Measurements from ENCODE around the gene VAC14.
A peak's percentile ranks its signal among the peaks of the same experiment; 100 is the strongest.
"Not testable (repeated sequence)": the region's sequence is repeated elsewhere in the genome, so short reads cannot be mapped to it uniquely, and the experiment has no call there.

Gene VAC14

DNA sequence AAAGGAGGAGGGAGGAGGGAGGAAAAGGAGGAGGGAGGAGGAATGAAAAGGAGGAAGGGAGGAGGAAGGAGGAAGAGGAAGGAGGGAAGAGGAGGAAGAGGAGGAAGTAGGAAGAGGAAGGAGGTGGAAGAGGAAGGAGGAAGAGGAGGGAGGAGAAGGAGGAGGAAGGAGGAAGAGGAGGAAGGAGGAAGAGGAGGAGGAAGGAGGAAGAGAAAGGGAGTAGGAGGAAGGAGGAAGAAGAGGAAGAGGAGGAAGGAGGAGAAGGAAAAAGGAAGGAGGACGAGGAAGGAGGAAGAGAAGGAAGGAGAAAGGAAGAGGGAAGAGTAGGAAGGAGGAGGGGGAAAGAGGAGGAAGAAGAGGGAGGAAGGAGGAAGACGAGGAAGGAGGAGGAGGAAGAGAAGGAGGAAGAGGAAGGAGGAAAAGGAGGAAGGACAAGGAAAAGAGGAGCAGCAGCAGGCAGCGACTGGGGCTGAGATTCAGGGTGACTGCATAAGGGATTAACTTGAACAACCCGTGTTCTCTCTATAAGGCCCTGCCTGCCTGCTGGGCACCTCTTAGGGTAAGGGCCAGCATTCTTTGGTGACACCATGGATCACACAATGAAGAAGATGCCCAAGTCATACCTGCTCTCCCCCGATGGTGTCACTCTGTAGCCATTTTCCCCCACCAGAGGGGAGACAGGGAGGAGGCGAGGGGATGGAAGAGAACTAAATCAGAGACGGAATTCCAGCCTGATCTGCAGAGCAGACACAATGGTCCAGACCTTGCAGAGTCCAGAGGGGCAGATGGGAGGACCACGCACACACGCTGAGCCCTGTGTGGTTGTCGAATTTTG, 156.0 kb downstream of the VAC14 start (continued):
- TF ChIP-seq, protein P1, sequence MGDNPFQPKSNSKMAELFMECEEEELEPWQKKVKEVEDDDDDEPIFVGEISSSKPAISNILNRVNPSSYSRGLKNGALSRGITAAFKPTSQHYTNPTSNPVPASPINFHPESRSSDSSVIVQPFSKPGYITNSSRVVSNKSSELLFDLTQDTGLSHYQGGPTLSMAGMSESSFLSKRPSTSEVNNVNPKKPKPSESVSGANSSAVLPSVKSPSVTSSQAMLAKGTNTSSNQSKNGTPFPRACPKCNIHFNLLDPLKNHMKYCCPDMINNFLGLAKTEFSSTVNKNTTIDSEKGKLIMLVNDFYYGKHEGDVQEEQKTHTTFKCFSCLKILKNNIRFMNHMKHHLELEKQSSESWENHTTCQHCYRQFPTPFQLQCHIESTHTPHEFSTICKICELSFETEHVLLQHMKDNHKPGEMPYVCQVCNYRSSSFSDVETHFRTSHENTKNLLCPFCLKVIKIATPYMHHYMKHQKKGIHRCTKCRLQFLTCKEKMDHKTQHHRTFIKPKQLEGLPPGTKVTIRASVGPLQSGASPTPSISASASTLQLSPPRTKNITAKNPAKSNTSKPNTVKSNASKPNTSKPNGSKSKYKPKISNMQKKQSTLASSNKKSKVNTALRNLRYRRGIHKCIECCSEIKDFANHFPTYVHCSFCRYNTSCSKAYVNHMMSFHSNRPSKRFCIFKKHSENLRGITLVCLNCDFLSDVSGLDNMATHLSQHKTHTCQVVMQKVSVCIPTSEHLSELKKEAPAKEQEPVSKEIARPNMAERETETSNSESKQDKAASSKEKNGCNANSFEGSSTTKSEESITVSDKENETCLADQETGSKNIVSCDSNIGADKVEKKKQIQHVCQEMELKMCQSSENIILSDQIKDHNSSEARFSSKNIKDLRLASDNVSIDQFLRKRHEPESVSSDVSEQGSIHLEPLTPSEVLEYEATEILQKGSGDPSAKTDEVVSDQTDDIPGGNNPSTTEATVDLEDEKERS (tag by site-specific recombination; IDR thresholded peaks at IDR 0.05), result no peak
- no peak for TF ChIP-seq ZNF701 (tag by site-specific recombination; IDR thresholded peaks at IDR 0.05)
- TF ChIP-seq, protein P2, sequence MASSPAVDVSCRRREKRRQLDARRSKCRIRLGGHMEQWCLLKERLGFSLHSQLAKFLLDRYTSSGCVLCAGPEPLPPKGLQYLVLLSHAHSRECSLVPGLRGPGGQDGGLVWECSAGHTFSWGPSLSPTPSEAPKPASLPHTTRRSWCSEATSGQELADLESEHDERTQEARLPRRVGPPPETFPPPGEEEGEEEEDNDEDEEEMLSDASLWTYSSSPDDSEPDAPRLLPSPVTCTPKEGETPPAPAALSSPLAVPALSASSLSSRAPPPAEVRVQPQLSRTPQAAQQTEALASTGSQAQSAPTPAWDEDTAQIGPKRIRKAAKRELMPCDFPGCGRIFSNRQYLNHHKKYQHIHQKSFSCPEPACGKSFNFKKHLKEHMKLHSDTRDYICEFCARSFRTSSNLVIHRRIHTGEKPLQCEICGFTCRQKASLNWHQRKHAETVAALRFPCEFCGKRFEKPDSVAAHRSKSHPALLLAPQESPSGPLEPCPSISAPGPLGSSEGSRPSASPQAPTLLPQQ (tag by site-specific recombination; IDR thresholded peaks at IDR 0.05), result no peak
- 0 out of 2 replicates have a peak, but pooled peaks have one; percentile 34 for TF ChIP-seq ZNF658 (tag by site-specific recombination; IDR thresholded peaks at IDR 0.05)
- TF ChIP-seq, protein P3, sequence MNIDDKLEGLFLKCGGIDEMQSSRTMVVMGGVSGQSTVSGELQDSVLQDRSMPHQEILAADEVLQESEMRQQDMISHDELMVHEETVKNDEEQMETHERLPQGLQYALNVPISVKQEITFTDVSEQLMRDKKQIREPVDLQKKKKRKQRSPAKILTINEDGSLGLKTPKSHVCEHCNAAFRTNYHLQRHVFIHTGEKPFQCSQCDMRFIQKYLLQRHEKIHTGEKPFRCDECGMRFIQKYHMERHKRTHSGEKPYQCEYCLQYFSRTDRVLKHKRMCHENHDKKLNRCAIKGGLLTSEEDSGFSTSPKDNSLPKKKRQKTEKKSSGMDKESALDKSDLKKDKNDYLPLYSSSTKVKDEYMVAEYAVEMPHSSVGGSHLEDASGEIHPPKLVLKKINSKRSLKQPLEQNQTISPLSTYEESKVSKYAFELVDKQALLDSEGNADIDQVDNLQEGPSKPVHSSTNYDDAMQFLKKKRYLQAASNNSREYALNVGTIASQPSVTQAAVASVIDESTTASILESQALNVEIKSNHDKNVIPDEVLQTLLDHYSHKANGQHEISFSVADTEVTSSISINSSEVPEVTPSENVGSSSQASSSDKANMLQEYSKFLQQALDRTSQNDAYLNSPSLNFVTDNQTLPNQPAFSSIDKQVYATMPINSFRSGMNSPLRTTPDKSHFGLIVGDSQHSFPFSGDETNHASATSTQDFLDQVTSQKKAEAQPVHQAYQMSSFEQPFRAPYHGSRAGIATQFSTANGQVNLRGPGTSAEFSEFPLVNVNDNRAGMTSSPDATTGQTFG (tag by site-specific recombination; IDR thresholded peaks at IDR 0.05; ENCODE audit: borderline replicate concordance), result peak; percentile 66; the same call in 1 of the 2 replicates
- TF ChIP-seq ZNF169 (tag by site-specific recombination; IDR thresholded peaks at IDR 0.05), result no peak

DNA sequence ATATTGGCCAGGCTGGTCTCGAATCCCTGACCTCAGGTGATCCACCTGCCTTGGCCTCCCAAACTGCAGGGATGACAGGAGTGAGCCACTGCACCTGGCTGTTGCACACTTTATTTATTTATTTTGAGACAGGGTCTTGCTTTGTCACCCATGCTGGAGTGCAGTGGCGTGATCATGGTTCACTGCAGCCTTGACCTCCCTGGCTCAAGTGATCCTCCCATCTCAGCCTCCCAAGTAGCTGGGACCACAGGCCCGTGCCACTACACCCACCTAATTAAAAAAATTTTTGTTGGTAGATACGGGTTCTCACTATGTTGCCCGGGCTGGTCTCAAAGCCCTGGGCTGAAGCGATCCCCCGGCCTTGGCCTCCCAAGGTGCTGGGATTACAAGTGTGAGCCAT, 157.7 kb downstream of the VAC14 start:
- H3K9me3 ChIP-seq (ENCODE audit: control insufficient read depth, insufficient read depth, low read depth, low read length); POLR2A ChIA-PET; H3K4me1 ChIP-seq (ENCODE audit: control insufficient read depth, insufficient read depth, low read length); CTCF ChIA-PET; H3K4me3 ChIP-seq (ENCODE audit: low read depth, low read length); H3K36me3 ChIP-seq (ENCODE audit: control insufficient read depth in 2 of 2, insufficient read depth in 1 of 2, low read length in 2 of 2); H3K27ac ChIP-seq (ENCODE audit: extremely low read depth, low read depth, low read length): not testable (repeated sequence)

DNA sequence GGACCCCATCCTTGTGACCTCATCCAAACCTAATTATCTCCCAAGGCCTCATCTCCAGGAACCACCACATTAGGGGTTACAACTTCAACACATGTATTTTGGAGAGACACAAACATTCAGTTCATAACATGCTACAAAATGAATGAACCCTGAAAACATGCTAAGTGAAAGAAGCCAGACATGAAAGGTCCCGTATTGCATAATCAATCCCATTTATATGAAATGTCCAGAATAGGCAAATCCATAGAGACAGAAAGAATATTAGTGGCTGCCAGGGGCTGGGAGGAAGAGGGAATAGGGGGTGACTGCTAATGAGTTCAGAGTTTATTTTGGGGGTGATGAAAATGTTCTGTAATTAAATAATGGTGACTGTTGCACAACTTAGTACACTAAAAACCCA, 158.3 kb downstream of the VAC14 start:
- Histone ChIP-seq H3K4me1 (ENCODE audit: control insufficient read depth, insufficient read depth, low read length) (no peaks in the 10 kb centered on the region), H3K4me3 (ENCODE audit: low read depth, low read length) (no peak overlapping the region), H3K27ac (ENCODE audit: extremely low read depth, low read depth, low read length) (no peak overlapping the region), H3K36me3 (ENCODE audit: control insufficient read depth in 2 of 2, insufficient read depth in 1 of 2, low read length in 2 of 2) (no peaks in the 10 kb centered on the region), H3K9me3 (ENCODE audit: control insufficient read depth, insufficient read depth, low read depth, low read length) (no peaks in the 10 kb centered on the region)
- ChIA-PET CTCF (no interaction called here), POLR2A (no interaction called here)
- no peak for TF ChIP-seq ZNF324 (tag by site-specific recombination; IDR thresholded peaks at IDR 0.05)

DNA sequence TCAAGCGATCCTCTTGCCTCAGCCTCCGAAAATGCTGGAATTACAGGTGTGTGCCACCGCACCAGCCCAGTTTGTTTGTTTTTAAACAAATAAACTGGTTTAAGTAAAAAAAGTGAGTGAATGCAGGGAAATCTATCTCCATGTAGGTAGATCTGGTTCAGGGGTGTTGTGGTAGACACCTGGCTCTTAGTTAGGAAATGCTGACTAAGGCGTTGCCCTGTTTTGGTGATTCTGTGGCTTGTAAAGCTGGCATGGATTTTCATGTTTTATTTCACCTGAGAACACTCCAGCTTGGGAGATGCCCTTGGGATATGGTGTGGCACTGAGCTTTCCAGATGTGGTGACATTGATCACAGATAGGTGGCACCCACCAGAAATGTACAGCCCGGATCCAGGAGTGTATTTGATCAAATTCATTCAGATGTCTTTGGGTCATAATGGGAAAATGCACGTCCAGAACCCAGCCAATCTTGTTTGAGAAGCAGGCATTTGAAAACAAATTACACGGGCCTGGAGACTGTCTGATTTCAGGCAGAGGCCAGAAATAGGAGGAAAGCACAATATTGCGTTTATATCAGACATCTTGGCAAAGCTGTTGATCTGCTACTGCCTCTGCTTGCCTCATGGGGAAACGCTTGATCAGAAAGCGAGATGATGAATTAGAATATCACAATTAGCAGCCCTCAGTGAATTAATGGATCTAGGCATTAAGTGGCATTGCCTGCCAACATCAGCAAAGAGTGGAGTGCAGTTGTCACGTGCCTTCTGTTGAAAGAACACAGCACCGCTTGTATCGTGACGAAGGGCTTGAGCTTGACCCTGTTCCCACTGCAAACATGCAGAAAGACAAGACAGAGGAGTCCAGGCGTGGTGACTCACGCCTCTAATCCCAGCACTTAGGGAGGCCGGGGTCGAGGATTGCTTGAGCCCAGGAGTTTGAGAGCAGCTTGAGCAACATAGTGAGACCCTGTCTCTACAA, 161.9 kb downstream of the VAC14 start:
- ChIA-PET CTCF (interaction anchor here (0.6 to 1.2 kb wide), 2 partner anchors 14 to 16 kb away, joined by 3 read pairs; no protein-coding TSS in a partner anchor), POLR2A (no interaction called here)
- H3K27ac ChIP-seq (ENCODE audit: extremely low read depth, low read depth, low read length), result no peak overlapping the region
- TF ChIP-seq ZNF433 (tag by site-specific recombination; IDR thresholded peaks at IDR 0.05; ENCODE audit: low read depth), result no peak
- TF ChIP-seq ZNF121 (tag by site-specific recombination; IDR thresholded peaks at IDR 0.05), result no peak
- no peak for TF ChIP-seq GLI4 (tag by site-specific recombination; IDR thresholded peaks at IDR 0.05)
- TF ChIP-seq, protein P4, sequence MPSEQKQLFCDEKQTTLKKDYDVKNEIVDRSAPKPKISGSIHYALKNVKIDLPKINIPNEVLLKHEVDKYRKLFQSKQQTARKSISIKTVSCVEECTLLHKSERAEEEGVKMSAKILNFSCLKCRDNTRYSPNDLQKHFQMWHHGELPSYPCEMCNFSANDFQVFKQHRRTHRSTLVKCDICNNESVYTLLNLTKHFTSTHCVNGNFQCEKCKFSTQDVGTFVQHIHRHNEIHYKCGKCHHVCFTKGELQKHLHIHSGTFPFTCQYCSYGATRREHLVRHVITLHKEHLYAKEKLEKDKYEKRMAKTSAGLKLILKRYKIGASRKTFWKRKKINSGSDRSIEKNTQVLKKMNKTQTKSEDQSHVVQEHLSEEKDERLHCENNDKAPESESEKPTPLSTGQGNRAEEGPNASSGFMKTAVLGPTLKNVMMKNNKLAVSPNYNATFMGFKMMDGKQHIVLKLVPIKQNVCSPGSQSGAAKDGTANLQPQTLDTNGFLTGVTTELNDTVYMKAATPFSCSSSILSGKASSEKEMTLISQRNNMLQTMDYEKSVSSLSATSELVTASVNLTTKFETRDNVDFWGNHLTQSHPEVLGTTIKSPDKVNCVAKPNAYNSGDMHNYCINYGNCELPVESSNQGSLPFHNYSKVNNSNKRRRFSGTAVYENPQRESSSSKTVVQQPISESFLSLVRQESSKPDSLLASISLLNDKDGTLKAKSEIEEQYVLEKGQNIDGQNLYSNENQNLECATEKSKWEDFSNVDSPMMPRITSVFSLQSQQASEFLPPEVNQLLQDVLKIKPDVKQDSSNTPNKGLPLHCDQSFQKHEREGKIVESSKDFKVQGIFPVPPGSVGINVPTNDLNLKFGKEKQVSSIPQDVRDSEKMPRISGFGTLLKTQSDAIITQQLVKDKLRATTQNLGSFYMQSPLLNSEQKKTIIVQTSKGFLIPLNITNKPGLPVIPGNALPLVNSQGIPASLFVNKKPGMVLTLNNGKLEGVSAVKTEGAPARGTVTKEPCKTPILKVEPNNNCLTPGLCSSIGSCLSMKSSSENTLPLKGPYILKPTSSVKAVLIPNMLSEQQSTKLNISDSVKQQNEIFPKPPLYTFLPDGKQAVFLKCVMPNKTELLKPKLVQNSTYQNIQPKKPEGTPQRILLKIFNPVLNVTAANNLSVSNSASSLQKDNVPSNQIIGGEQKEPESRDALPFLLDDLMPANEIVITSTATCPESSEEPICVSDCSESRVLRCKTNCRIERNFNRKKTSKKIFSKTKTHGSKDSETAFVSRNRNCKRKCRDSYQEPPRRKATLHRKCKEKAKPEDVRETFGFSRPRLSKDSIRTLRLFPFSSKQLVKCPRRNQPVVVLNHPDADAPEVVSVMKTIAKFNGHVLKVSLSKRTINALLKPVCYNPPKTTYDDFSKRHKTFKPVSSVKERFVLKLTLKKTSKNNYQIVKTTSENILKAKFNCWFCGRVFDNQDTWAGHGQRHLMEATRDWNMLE (tag by site-specific recombination; conservative IDR thresholded peaks at IDR 0.05; ENCODE audit: low read depth), result no peak
- TF ChIP-seq ZNF549 (tag by site-specific recombination; IDR thresholded peaks at IDR 0.05), result no peak

More for the DNA sequence above, 161.9 kb downstream of the VAC14 start:
- Histone ChIP-seq H3K4me1 (ENCODE audit: control insufficient read depth, insufficient read depth, low read length) (no peaks in the 10 kb centered on the region), H3K9me3 (ENCODE audit: control insufficient read depth, insufficient read depth, low read depth, low read length) (no peaks in the 10 kb centered on the region), H3K4me3 (ENCODE audit: low read depth, low read length) (no peak overlapping the region), H3K36me3 (ENCODE audit: control insufficient read depth in 2 of 2, insufficient read depth in 1 of 2, low read length in 2 of 2) (no peaks in the 10 kb centered on the region)

Data from HEK293 (cell line).